Upper lobe of left lung (tissue), 4 donors: ENCODE results near the gene CES4A.

Experiments used
- EP300 ChIP-seq, 4 donors: sonication (generic); formaldehyde crosslinking; IDR thresholded peaks; one replicate each; pipeline ENCODE4 v1.5.1; 2017; ENCODE audit warnings: antibody characterized with exemption in 4 of 4, control low read depth in 2 of 4
- POLR2A ChIP-seq, 4 donors: fragments of 450-650 bp; IDR thresholded peaks; one replicate each; pipeline ENCODE4 v1.5.1; 2016 to 2017; ENCODE audit warnings: antibody characterized with exemption in 4 of 4, mild to moderate bottlenecking in 2 of 4
- TF ChIP-seq, protein P1 (sequence below), 6 experiments: fragments of 450-650 bp in 4 of 6; fragments of 200-600 bp in 2 of 6; sonication (generic) in 2 of 6; IDR thresholded peaks; one replicate each; pipeline ENCODE4 v1.5.1; 2016 to 2019; ENCODE audit warnings: antibody characterized with exemption in 6 of 6

DNA sequence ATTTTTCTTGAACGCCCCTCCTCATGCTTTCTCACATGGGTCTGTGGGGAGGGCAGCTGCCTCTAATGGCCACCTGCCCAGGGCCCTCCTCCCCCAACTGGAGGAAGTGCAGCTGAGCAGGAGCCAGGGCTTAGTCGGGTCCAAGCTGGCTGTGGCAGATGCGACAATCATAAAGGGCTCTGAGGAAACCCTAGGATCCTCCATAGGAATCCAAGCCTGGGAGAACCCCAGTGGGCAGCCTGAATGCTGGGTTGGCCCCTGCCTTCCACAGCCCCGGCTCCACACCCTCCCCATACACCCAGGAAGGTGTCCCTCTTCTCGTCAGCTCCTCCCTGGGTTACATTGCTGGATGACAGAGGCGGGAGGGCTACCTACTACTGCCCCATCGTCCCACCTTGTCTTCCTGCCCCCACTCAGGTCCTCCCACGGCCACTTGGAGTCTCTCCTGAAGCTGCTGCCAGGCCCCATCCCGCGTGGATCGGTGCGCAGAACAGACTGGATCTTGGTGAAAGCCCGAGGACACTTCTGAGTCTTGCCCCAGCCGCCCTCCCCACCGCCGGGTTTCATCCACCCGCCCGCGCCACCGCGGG, 24.9 kb downstream of the CES4A start:
- TF ChIP-seq, protein P1, sequence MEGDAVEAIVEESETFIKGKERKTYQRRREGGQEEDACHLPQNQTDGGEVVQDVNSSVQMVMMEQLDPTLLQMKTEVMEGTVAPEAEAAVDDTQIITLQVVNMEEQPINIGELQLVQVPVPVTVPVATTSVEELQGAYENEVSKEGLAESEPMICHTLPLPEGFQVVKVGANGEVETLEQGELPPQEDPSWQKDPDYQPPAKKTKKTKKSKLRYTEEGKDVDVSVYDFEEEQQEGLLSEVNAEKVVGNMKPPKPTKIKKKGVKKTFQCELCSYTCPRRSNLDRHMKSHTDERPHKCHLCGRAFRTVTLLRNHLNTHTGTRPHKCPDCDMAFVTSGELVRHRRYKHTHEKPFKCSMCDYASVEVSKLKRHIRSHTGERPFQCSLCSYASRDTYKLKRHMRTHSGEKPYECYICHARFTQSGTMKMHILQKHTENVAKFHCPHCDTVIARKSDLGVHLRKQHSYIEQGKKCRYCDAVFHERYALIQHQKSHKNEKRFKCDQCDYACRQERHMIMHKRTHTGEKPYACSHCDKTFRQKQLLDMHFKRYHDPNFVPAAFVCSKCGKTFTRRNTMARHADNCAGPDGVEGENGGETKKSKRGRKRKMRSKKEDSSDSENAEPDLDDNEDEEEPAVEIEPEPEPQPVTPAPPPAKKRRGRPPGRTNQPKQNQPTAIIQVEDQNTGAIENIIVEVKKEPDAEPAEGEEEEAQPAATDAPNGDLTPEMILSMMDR (IDR thresholded peaks at IDR 0.05): no peak
- TF ChIP-seq POLR2A (IDR thresholded peaks at IDR 0.05) (no peak), EP300 (IDR thresholded peaks at IDR 0.05) (no peak)
